RWPE1 (cell line): ENCODE results near the gene SMARCC2.

ENCODE experiments used
- CTCF ChIA-PET: fragments of 350-600 bp; sonication (Branson Sonifier 250); formaldehyde crosslinking; extraction: SDS; loops from one replicate; lab custom pipeline; 2021; lab: Yijun Ruan, JAX
- POLR2A ChIA-PET: fragments of 400-600 bp; formaldehyde crosslinking; extraction: SDS; loops from one replicate; lab custom pipeline; 2020; ENCODE audit warnings: antibody characterized with exemption; ENCODE audit not compliant: low non-redundant PET; lab: Yijun Ruan, JAX
- DNase-seq: peaks from one replicate; pipeline ENCODE4 v3.0.0; 2012; ENCODE audit warnings: low spot score
- H3K27ac ChIP-seq: fragments of 450-650 bp; 2 replicates; pipeline ENCODE4 v1.5.1; 2017
- CTCF ChIP-seq: fragments of 450-650 bp; conservative IDR thresholded peaks from 2 replicates; pipeline ENCODE4 v1.5.1; 2017; ENCODE audit warnings: low read depth, mild to moderate bottlenecking

SMARCC2 gene

GRCh38 chr12:56230432-56231183, 41.3 kb upstream of the SMARCC2 start:
- TF ChIP-seq CTCF: no peak
- H3K27ac ChIP-seq: no peak overlapping the region
- POLR2A ChIA-PET: interaction anchor here (0.8 kb wide), 1 partner anchor 28 kb away, joined by 4 read pairs; no protein-coding TSS in a partner anchor
- CTCF ChIA-PET: no interaction called here
- DNase-seq: no peak

- no peak for DNase-seq
- no peak for TF ChIP-seq CTCF
- no peak within 1 kb of the TSS for H3K27ac ChIP-seq
- ChIA-PET POLR2A (interaction anchor here (0.8 kb wide), 1 partner anchor 28 kb away, joined by 4 read pairs; no protein-coding TSS in a partner anchor), CTCF (no interaction called here)
These were observed 40.7 kb upstream of the SMARCC2 start, which contains the start of gene SLC39A5 for GRCh38 chr12:56229916-56230431. Gene SLC39A5, plus strand, starts transcription at chr12:56230051. Its CDS starts 1,224 bp downstream, at chr12:56231275.

- ChIA-PET CTCF (no interaction called here), POLR2A (interaction anchor here (0.7 kb wide), 1 partner anchor 19 kb away, joined by 3 read pairs; no protein-coding TSS in a partner anchor)
- TF ChIP-seq CTCF: no peak
- H3K27ac ChIP-seq: no peak overlapping the region
- DNase-seq: no peak
These were observed 39.8 kb upstream of the SMARCC2 start for GRCh38 chr12:56229082-56229481.

GRCh38 chr12:56224954-56225353, 35.7 kb upstream of the SMARCC2 start:
- CTCF ChIA-PET: interaction anchor here (1.3 kb wide), 1 partner anchor 105 kb away, joined by 3 read pairs; no protein-coding TSS in a partner anchor
- peak overlapping the region; percentile 97 for H3K27ac ChIP-seq
- no peak for TF ChIP-seq CTCF
- POLR2A ChIA-PET: no interaction called here
- DNase-seq: no peak

GRCh38 chr12:56224102-56224701, 34.9 kb upstream of the SMARCC2 start, which contains the start of gene NABP2:
Gene NABP2, plus strand, starts transcription at chr12:56224342. Its CDS starts 515 bp downstream, at chr12:56224857.
- TF ChIP-seq CTCF: peak; percentile 99
- CTCF ChIA-PET: no interaction called here
- DNase-seq: peak; percentile 100
- H3K27ac ChIP-seq: peak within 1 kb of the TSS; percentile 97
- POLR2A ChIA-PET: no interaction called here

GRCh38 chr12:56223571-56224101, 34.4 kb upstream of the SMARCC2 start:
- ChIA-PET POLR2A (no interaction called here), CTCF (no interaction called here)

More at GRCh38 chr12:56223571-56224101, 34.4 kb upstream of the SMARCC2 start:
- no peak for TF ChIP-seq CTCF
- DNase-seq: no peak
- H3K27ac ChIP-seq: peak overlapping the region; percentile 97
